OCI-LY1 (cell line): ENCODE measurements around the gene NAV2.

Experiments
- EZH2 ChIP-seq: fragments of 200-600 bp; sonication (generic), shearing (Covaris generic); IDR thresholded peaks from 2 replicates; pipeline ENCODE4 v1.8.0; 2017; ENCODE audit warnings: borderline replicate concordance, mixed run types, mild to moderate bottlenecking, antibody characterized with exemption, low read length, moderate library complexity, mixed read lengths
- TF ChIP-seq, protein P1 (sequence below): fragments of 200-600 bp; sonication (generic), shearing (Covaris generic); IDR thresholded peaks from 2 replicates; pipeline ENCODE4 v1.5.1; 2017; ENCODE audit warnings: mild to moderate bottlenecking, antibody characterized with exemption, low read length, moderate library complexity, mixed read lengths

DNA sequence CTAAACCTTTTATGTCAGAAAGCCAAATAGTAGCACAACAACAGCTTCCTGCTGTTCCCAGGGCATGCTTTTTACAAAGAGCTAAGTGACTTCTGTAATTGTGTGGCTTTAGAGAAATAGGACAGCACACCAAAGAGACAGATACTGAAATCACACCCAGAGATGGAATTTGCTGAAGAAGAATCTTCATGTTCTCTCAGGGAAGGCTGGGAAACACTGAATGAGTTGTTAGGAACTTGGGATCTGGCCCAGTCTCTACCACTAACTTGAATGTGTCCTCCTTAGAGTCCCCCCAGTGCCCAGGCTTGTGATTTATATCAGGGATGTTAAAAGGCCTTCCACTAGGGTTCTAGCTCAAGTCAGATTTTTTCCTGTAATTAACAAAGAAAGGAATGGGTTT is 272.5 kb downstream of the NAV2 start:
- TF ChIP-seq, protein P1, sequence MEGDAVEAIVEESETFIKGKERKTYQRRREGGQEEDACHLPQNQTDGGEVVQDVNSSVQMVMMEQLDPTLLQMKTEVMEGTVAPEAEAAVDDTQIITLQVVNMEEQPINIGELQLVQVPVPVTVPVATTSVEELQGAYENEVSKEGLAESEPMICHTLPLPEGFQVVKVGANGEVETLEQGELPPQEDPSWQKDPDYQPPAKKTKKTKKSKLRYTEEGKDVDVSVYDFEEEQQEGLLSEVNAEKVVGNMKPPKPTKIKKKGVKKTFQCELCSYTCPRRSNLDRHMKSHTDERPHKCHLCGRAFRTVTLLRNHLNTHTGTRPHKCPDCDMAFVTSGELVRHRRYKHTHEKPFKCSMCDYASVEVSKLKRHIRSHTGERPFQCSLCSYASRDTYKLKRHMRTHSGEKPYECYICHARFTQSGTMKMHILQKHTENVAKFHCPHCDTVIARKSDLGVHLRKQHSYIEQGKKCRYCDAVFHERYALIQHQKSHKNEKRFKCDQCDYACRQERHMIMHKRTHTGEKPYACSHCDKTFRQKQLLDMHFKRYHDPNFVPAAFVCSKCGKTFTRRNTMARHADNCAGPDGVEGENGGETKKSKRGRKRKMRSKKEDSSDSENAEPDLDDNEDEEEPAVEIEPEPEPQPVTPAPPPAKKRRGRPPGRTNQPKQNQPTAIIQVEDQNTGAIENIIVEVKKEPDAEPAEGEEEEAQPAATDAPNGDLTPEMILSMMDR, result no peak
- no peak for TF ChIP-seq EZH2
